ENCODE results near the gene ITGA11.

The ITGA11 gene

GRCh38 chr15:68417051-68417450 is 14.9 kb downstream of the ITGA11 start:
- TF ChIP-seq PPARA (CRISPR knock-in tag; IDR thresholded peaks at IDR 0.05; ENCODE audit: borderline replicate concordance), result no peak
- no peak for TF ChIP-seq RARB (CRISPR knock-in tag; IDR thresholded peaks at IDR 0.05)
- no peak for TF ChIP-seq POU6F1 (CRISPR knock-in tag; IDR thresholded peaks at IDR 0.05; ENCODE audit: borderline replicate concordance, low read depth)
- TF ChIP-seq ESRRG (CRISPR knock-in tag; IDR thresholded peaks at IDR 0.05), result no peak
- no peak for TF ChIP-seq PATZ1 (CRISPR knock-in tag; IDR thresholded peaks at IDR 0.05; ENCODE audit: borderline replicate concordance)
- no peak for TF ChIP-seq CSDC2 (CRISPR knock-in tag; IDR thresholded peaks at IDR 0.05)
- TF ChIP-seq CREB5 (CRISPR knock-in tag; IDR thresholded peaks at IDR 0.05; ENCODE audit: low read depth), result no peak
- TF ChIP-seq BACH2 (CRISPR knock-in tag; IDR thresholded peaks at IDR 0.05; ENCODE audit: borderline replicate concordance), result no peak
- no peak for TF ChIP-seq ZNF565 (CRISPR knock-in tag; conservative IDR thresholded peaks at IDR 0.05; ENCODE audit: low read depth)
- TF ChIP-seq ISL1 (CRISPR knock-in tag; IDR thresholded peaks at IDR 0.05), result no peak
- no peak for TF ChIP-seq ARNTL (CRISPR knock-in tag; IDR thresholded peaks at IDR 0.05; ENCODE audit: borderline replicate concordance, low read depth)
- no peak for TF ChIP-seq GLIS3 (CRISPR knock-in tag; IDR thresholded peaks at IDR 0.05)
- no peak for TF ChIP-seq ZFP30 (CRISPR knock-in tag; IDR thresholded peaks at IDR 0.05)
- no peak for TF ChIP-seq CSRNP3 (CRISPR knock-in tag; IDR thresholded peaks at IDR 0.05)
- TF ChIP-seq OSR1 (CRISPR knock-in tag; IDR thresholded peaks at IDR 0.05), result no peak
- no peak for ATAC-seq

- ATAC-seq, result no peak
- no peak for TF ChIP-seq ARNTL (CRISPR knock-in tag; IDR thresholded peaks at IDR 0.05; ENCODE audit: borderline replicate concordance, low read depth)
- no peak for TF ChIP-seq CREB5 (CRISPR knock-in tag; IDR thresholded peaks at IDR 0.05; ENCODE audit: low read depth)
- no peak for TF ChIP-seq POU6F1 (CRISPR knock-in tag; IDR thresholded peaks at IDR 0.05; ENCODE audit: borderline replicate concordance, low read depth)
- no peak for TF ChIP-seq GLIS3 (CRISPR knock-in tag; IDR thresholded peaks at IDR 0.05)
- TF ChIP-seq RARB (CRISPR knock-in tag; IDR thresholded peaks at IDR 0.05), result no peak
Measured at GRCh38 chr15:68416158-68416535, 15.8 kb downstream of the ITGA11 start.

GRCh38 chr15:68415501-68416157 is 16.3 kb downstream of the ITGA11 start:
- no peak for TF ChIP-seq ZFP3 (CRISPR knock-in tag; IDR thresholded peaks at IDR 0.05)
- TF ChIP-seq TSHZ2 (CRISPR knock-in tag; IDR thresholded peaks at IDR 0.05), result no peak
- no peak for TF ChIP-seq CREB5 (CRISPR knock-in tag; IDR thresholded peaks at IDR 0.05; ENCODE audit: low read depth)
- no peak for TF ChIP-seq TOX (CRISPR knock-in tag; IDR thresholded peaks at IDR 0.05; ENCODE audit: borderline replicate concordance)
- no peak for ATAC-seq

All from SK-N-SH treated with all-trans-retinoic acid at 6 μM for 48 hours (cell line).